Measurements from ENCODE around the gene POGZ. TPM values are rescaled to one million over a fixed set of nuclear protein-coding genes. Genes with fewer than 3 reads are reported as not detected.
"Not testable (repeated sequence)": the region's sequence is repeated elsewhere in the genome, so short reads cannot be mapped to it uniquely, and the experiment has no call there.

The POGZ gene
- total RNA-seq, 1 experiment from 2014 or later, result 34.0 TPM

GRCh38 chr1:151465026-151465425 is 5.7 kb upstream of the POGZ start:
- H3K36me3 ChIP-seq, result no peaks in the 10 kb centered on the region
- peaks cover 11% of the 10 kb centered on the region for H3K4me1 ChIP-seq (replicated peaks)
- no peak for DNase-seq (ENCODE audit: low read depth in 1 of 2, low spot score in 2 of 2)
- H3K9me3 ChIP-seq (replicated peaks), result no peaks in the 10 kb centered on the region
- no peaks in the 10 kb centered on the region for H3K27me3 ChIP-seq (replicated peaks)
- H3K4me3 ChIP-seq, result no peak overlapping the region
- H3K27ac ChIP-seq, result no peak overlapping the region

GRCh38 chr1:151461694-151462093 is 2.4 kb upstream of the POGZ start:
- H3K27me3 ChIP-seq (replicated peaks), result no peaks in the 10 kb centered on the region
- no peak overlapping the region for H3K4me3 ChIP-seq
- no peaks in the 10 kb centered on the region for H3K9me3 ChIP-seq (replicated peaks)
- H3K27ac ChIP-seq, result no peak overlapping the region
- H3K36me3 ChIP-seq, result no peaks in the 10 kb centered on the region; the same call in 1 of the 2 replicates
- DNase-seq (ENCODE audit: low read depth in 1 of 2, low spot score in 2 of 2), result no peak
- peaks cover 23% of the 10 kb centered on the region for H3K4me1 ChIP-seq (replicated peaks)

DNA sequence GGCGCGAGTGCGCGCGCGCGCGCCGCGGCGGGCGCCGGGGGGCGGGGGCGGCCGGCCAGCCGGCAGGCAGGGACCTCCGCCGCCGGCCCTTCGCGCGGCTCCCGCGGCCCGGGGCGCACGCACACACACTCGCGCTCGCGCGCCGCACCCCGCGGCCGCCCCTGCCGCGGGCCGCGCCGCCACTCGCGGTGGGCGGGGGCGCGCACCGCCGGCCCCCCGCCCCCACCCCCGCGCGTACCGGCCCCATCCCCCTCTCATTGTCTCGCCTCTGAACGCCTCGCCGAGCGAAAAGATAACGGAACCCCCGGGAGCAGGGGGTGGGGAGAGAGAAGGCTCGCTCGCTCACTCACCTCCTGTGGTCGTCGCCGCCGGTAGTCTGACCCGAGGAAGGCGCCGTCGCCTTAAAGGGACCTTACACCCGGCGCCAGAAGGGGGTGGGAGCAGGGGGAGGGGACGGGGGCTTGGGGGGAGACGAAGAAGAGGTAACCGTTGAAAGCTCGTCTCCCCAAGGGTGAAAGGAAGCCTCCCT is 428 bp downstream of the POGZ start:
- H3K27me3 ChIP-seq (replicated peaks), result no peaks in the 10 kb centered on the region
- peaks cover 4% of the 10 kb centered on the region; the same call in 1 of the 2 replicates for H3K36me3 ChIP-seq
- peak overlapping the region; percentile 65 for H3K27ac ChIP-seq
- DNase-seq (ENCODE audit: low read depth in 1 of 2, low spot score in 2 of 2), result peak; percentile 50 to 77
- no peaks in the 10 kb centered on the region for H3K9me3 ChIP-seq (replicated peaks)
- peak overlapping the region; percentile 38 for H3K4me3 ChIP-seq
- peaks cover 19% of the 10 kb centered on the region for H3K4me1 ChIP-seq (replicated peaks)

DNA sequence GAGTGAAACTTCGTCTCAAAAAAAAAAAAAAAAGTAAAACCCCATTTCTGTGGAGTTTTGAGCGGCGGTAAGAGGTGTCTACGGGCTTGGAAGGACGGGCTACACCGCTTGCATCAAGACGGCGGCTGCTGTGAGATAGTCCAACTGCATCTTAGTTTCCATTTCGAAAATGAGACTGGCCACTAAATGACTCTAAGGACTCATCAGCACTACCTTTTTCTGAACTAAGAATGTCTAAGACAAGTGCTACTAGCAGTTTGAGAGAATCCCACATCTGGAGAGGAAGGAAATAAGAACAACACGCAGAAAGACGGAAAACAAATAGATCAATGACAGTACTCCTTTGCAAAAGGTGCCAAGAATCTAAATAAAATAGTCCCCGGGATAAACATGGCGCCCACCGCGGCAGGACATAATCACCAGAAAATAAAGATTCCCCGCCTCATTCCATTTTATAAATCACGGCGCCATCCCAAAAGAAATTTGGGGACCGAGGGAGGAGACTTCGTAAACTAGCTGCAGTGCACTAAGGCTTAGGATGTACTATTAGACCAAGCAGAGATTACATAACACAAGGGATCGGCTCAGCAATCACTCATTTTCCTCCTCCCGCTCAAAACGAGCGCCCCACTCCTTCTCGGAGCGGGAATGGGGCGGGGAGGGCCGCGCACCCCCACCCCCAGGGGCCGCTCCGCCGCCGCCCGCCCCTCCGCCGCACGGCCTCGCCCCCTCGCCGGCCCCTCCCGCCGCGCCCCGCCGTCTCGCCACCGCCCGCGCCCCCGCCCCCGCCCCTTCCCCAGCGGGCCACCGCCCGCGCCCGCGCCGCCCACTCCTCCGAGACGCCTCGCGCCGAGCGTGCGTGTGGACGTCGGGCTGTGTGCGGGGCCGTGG is 1.1 kb downstream of the POGZ start:
- DNase-seq (ENCODE audit: low read depth in 1 of 2, low spot score in 2 of 2), result peak; percentile 74 to 88
- peaks cover 19% of the 10 kb centered on the region for H3K4me1 ChIP-seq (replicated peaks)
- no peaks in the 10 kb centered on the region for H3K27me3 ChIP-seq (replicated peaks)
- H3K9me3 ChIP-seq (replicated peaks), result no peaks in the 10 kb centered on the region
- peak overlapping the region; percentile 53 for H3K4me3 ChIP-seq
- H3K36me3 ChIP-seq, result peaks cover 4% of the 10 kb centered on the region; the same call in 1 of the 2 replicates
- H3K27ac ChIP-seq, result peak overlapping the region; percentile 88

GRCh38 chr1:151455966-151456365 is 3.3 kb downstream of the POGZ start:
- Histone ChIP-seq H3K36me3 (peaks cover 4% of the 10 kb centered on the region; the same call in 1 of the 2 replicates), H3K4me1 (replicated peaks) (peaks cover 12% of the 10 kb centered on the region), H3K9me3 (replicated peaks) (no peaks in the 10 kb centered on the region), H3K27ac (no peak overlapping the region), H3K27me3 (replicated peaks) (no peaks in the 10 kb centered on the region), H3K4me3 (no peak overlapping the region)
- DNase-seq (ENCODE audit: low read depth in 1 of 2, low spot score in 2 of 2), result no peak

GRCh38 chr1:151455231-151455630 is 4.1 kb downstream of the POGZ start:
- no peak overlapping the region for H3K27ac ChIP-seq
- peaks cover 9% of the 10 kb centered on the region; the same call in 1 of the 2 replicates for H3K36me3 ChIP-seq
- no peak for DNase-seq (ENCODE audit: low read depth in 1 of 2, low spot score in 2 of 2)
- H3K9me3 ChIP-seq (replicated peaks), result no peaks in the 10 kb centered on the region
- no peaks in the 10 kb centered on the region for H3K27me3 ChIP-seq (replicated peaks)
- peaks cover 12% of the 10 kb centered on the region for H3K4me1 ChIP-seq (replicated peaks)
- H3K4me3 ChIP-seq, result no peak overlapping the region

- H3K9me3 ChIP-seq (replicated peaks), result no peaks in the 10 kb centered on the region
- DNase-seq (ENCODE audit: low read depth in 1 of 2, low spot score in 2 of 2), result no peak
- peaks cover 16% of the 10 kb centered on the region for H3K4me1 ChIP-seq (replicated peaks)
- no peaks in the 10 kb centered on the region for H3K27me3 ChIP-seq (replicated peaks)
- H3K36me3 ChIP-seq, result peaks cover 14% of the 10 kb centered on the region
- no peak overlapping the region for H3K4me3 ChIP-seq
- H3K27ac ChIP-seq, result no peak overlapping the region
Observed at GRCh38 chr1:151447696-151448095, 11.6 kb downstream of the POGZ start.

DNA sequence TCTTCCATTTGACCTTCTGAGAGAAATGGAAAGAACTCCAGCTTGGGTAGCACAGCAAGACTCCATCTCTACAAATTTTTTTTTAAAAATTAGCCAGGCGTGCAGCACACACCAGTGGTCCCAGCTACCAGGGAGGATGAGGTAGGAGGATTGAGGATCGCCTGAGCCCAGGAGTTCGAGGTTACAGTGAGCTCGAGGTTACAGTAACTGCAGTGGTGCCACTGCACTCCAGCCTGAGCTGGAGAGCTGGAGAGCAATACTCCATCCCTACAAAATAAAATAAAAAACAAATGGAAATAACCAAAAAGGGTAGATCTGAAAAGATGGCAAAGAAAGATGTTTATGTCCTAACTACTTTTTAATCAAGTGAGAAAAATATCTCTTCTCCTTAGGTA is 14.5 kb downstream of the POGZ start:
- H3K27me3 ChIP-seq (replicated peaks), result no peaks in the 10 kb centered on the region
- H3K4me3 ChIP-seq, result no peak overlapping the region
- H3K4me1 ChIP-seq (replicated peaks), result peaks cover 16% of the 10 kb centered on the region
- no peaks in the 10 kb centered on the region for H3K9me3 ChIP-seq (replicated peaks)
- no peak for DNase-seq (ENCODE audit: low read depth in 1 of 2, low spot score in 2 of 2)
- peaks cover 29% of the 10 kb centered on the region for H3K36me3 ChIP-seq
- no peak overlapping the region for H3K27ac ChIP-seq

GRCh38 chr1:151443846-151444782 is 15.2 kb downstream of the POGZ start:
- H3K9me3 ChIP-seq (replicated peaks), result no peaks in the 10 kb centered on the region
- H3K27me3 ChIP-seq (replicated peaks), result no peaks in the 10 kb centered on the region
- no peak overlapping the region for H3K4me3 ChIP-seq
- 0 out of 2 replicates have a peak overlapping the region, but pooled peaks have one; percentile 14 for H3K27ac ChIP-seq
- peak; percentile 71 to 72 for DNase-seq (ENCODE audit: low read depth in 1 of 2, low spot score in 2 of 2)
- H3K4me1 ChIP-seq (replicated peaks), result peaks cover 16% of the 10 kb centered on the region
- H3K36me3 ChIP-seq, result peaks cover 36% of the 10 kb centered on the region

DNA sequence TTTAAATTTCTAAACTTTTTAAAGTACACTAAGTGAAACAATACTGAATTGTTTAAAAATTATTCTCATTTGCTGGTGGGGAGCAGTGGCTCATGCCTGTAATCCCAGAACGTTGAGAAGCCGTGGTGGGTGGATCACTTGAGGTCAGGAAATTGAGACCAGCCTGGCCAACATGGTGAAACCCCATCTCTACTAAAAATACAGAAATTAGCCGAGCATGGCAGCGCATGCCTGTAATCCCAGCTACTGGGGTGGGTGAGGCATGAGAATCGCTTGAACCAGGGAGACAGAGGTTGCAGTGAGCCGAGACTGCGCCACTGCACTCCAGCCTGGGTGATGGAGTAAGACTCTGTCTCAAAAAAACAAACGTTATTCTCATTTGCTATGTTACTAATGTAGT is 21.9 kb downstream of the POGZ start:
- H3K27ac ChIP-seq; DNase-seq (ENCODE audit: low read depth in 1 of 2, low spot score in 2 of 2); H3K27me3 ChIP-seq (replicated peaks); H3K4me3 ChIP-seq; H3K9me3 ChIP-seq (replicated peaks); H3K4me1 ChIP-seq (replicated peaks): not testable (repeated sequence)
- peaks cover 60% of the 10 kb centered on the region for H3K36me3 ChIP-seq

DNA sequence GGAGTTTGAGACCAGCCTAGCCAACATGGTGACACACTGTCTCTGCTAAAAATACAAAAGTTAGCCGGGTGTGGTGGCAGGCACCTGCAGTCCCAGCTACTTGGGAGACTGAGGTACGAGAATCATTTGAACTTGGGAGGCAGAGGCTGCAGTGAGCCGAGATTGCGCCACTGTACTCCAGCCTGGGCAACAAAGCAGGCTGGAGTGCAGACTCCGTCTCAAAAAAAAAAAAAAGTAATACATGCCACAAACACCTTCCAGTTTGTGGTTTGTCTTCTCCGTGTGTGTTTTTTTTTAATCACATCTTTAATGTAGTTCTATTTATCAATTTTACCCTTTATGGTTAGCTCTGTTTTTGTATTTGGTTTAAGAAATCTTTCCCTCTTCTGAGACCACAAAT is 22.3 kb downstream of the POGZ start:
- DNase-seq (ENCODE audit: low read depth in 1 of 2, low spot score in 2 of 2), result no peak
- H3K27me3 ChIP-seq (replicated peaks), result no peaks in the 10 kb centered on the region
- H3K4me1 ChIP-seq (replicated peaks), result no peaks in the 10 kb centered on the region
- no peak overlapping the region for H3K27ac ChIP-seq
- no peak overlapping the region for H3K4me3 ChIP-seq
- no peaks in the 10 kb centered on the region for H3K9me3 ChIP-seq (replicated peaks)
- peaks cover 57% of the 10 kb centered on the region for H3K36me3 ChIP-seq

DNA sequence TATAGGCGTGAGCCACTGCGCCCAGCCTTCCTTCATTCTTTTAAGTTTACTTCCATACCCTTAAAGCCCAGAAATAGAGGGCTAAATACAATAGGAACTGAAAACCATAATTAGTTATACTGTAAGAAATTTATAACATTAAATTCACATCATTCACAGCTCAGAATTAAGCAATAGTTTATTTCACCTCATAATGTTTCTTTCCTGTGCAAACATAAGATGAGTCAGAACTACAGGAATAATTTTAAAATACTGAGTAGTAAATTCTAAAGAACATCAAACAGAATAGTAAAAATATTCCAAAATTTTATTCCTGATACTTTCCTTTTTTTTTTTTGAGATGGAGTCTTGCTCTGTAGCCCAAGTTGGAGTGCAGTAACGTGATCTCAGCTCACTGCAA is 24.1 kb downstream of the POGZ start:
- no peak overlapping the region for H3K27ac ChIP-seq

DNA sequence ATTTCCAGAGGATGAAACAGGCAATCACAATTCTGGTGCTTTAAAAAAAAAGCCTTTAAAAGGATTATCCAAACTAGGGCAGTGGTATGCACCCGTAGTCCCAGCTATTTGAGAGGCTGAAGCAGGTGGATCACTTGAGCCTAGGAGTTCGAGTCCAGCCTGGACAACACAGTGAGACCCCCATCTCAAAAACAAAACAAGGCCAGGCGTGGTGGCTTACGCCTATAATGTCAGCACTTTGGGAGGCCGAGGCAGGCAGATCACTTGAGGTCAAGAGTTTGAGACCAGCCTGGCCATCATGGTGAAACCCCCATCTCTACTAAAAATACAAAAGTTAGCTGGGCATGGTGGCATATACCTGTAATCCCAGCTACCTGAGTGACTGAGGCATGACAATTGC is 25.5 kb downstream of the POGZ start:
- H3K36me3 ChIP-seq, result peaks cover 49% of the 10 kb centered on the region
- not testable (repeated sequence) for H3K4me1 ChIP-seq (replicated peaks); H3K9me3 ChIP-seq (replicated peaks); H3K27ac ChIP-seq; H3K27me3 ChIP-seq (replicated peaks); H3K4me3 ChIP-seq; DNase-seq (ENCODE audit: low read depth in 1 of 2, low spot score in 2 of 2)

More for the DNA sequence above, 24.1 kb downstream of the POGZ start:
- Histone ChIP-seq H3K4me1 (replicated peaks) (no peaks in the 10 kb centered on the region), H3K27me3 (replicated peaks) (no peaks in the 10 kb centered on the region), H3K4me3 (no peak overlapping the region), H3K36me3 (peaks cover 46% of the 10 kb centered on the region), H3K9me3 (replicated peaks) (no peaks in the 10 kb centered on the region)
- DNase-seq (ENCODE audit: low read depth in 1 of 2, low spot score in 2 of 2), result no peak
